DMS 273 (cell line): ENCODE data around the gene ZNF593OS.

Source experiments
- DNase-seq: peaks from one replicate; lab custom pipeline; 2025; ENCODE audit not compliant: unreplicated experiment; lab: John Stamatoyannopoulos, UW

The ZNF593OS gene

GRCh38 chr1:26127235-26128163 is 44.1 kb downstream of the ZNF593OS start:
- DNase-seq, result no peak

GRCh38 chr1:26126321-26127084 is 45.1 kb downstream of the ZNF593OS start:
- DNase-seq, result peak; percentile 84

GRCh38 chr1:26125946-26126320 is 45.7 kb downstream of the ZNF593OS start:
- DNase-seq, result no peak

- no peak for DNase-seq
Observed at GRCh38 chr1:26125382-26125781, 46.2 kb downstream of the ZNF593OS start.

GRCh38 chr1:26124418-26125331 is 47.0 kb downstream of the ZNF593OS start:
- no peak for DNase-seq

- DNase-seq, result no peak
Observed at GRCh38 chr1:26122988-26123973, 48.4 kb downstream of the ZNF593OS start.

- DNase-seq, result no peak
Observed at GRCh38 chr1:26121854-26122773, 49.5 kb downstream of the ZNF593OS start.

- no peak for DNase-seq
Observed at GRCh38 chr1:26119892-26120608, 51.6 kb downstream of the ZNF593OS start.
